Cardiac septum (tissue), 1 donor: ENCODE measurements around the gene DCAF8. TPM values are rescaled to one million over a fixed set of nuclear protein-coding genes. Genes with fewer than 3 reads are reported as not detected.

ENCODE experiments used
- DNase-seq: peaks from one replicate; pipeline ENCODE4 v3.0.0-alpha.2; 2020; ENCODE audit warnings: low spot score
- intact Hi-C: fragments of 100-400 bp; cut with DNase I; formaldehyde crosslinking; loops from one replicate; pipeline ENCODE4 v1.14.0; 2022
- total RNA-seq: library from RNA; stranded (reverse); fragmentation: NEBNext Ultra II Directional; extraction: Animal tissue kit (Norgen Biotek cat#: 25700); gene quantifications from one replicate; pipeline ENCODE4 v1.2.1, GENCODE V29; 2021
- donor health status: DM: no; HTN: no; CAD: no.

Gene DCAF8
- total RNA-seq, 1 donor from 2014 or later, result 123 TPM

DNA sequence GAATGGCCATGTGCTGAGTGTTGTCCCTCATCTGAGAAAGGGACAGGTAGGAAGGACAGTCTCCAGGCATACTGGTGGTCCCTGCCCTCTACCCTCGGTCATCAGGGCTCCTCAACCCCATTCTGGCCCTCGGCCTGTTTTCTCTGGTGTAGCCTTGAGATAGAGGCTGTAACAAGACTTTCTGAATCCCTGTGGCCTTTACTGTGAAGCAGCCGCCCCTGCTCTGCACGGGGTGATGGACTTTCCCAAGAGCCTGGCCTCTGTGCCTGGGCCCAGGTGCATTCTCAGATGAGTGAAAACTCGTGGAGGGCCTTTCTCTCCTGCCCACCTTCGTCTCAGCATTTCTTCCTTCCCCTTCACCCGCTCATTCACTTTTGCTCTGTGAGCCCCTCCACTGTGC lies 74.9 kb downstream of the DCAF8 start:
- no peak for DNase-seq
- intact Hi-C loops, result no loop called here

GRCh38 chr1:160186729-160187128 lies 75.6 kb downstream of the DCAF8 start:
- DNase-seq, result no peak
- intact Hi-C loops, result no loop called here

- intact Hi-C loops, result no loop called here
Measured at GRCh38 chr1:160186246-160186645, 76.1 kb downstream of the DCAF8 start.

GRCh38 chr1:160179336-160179735 lies 83.0 kb downstream of the DCAF8 start:
- intact Hi-C loops, result no loop called here
- DNase-seq, result no peak

More at GRCh38 chr1:160186246-160186645, 76.1 kb downstream of the DCAF8 start:
- DNase-seq, result no peak

DNA sequence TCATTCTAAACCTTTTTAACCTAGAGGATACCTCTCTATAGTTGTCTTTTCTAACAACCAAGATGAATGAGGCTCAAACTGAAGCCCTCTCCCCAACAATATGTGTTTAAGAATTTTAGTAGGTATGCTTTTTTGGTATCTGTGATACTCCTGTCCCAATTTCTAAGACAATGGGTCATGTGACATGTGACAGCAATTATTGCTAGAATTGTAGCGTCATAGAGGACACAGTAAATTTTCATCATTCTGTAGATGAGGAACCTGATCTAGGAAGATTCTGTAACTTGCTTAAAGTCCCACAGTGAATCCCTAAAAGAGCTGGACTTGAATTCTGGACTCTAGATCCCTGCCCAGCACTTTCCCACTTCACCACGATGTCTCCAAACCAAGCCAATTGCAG lies 83.6 kb downstream of the DCAF8 start:
- intact Hi-C loops, result no loop called here
- no peak for DNase-seq

- no peak for DNase-seq
- intact Hi-C loops, result no loop called here
Measured at GRCh38 chr1:160177667-160178066, 84.7 kb downstream of the DCAF8 start.

GRCh38 chr1:160177231-160177630 lies 85.1 kb downstream of the DCAF8 start:
- no peak for DNase-seq
- intact Hi-C loops, result no loop called here

GRCh38 chr1:160171980-160172379 lies 90.4 kb downstream of the DCAF8 start:
- intact Hi-C loops, result no loop called here
- no peak for DNase-seq

GRCh38 chr1:160171354-160171753 lies 91.0 kb downstream of the DCAF8 start:
- intact Hi-C loops, result no loop called here
- no peak for DNase-seq

DNA sequence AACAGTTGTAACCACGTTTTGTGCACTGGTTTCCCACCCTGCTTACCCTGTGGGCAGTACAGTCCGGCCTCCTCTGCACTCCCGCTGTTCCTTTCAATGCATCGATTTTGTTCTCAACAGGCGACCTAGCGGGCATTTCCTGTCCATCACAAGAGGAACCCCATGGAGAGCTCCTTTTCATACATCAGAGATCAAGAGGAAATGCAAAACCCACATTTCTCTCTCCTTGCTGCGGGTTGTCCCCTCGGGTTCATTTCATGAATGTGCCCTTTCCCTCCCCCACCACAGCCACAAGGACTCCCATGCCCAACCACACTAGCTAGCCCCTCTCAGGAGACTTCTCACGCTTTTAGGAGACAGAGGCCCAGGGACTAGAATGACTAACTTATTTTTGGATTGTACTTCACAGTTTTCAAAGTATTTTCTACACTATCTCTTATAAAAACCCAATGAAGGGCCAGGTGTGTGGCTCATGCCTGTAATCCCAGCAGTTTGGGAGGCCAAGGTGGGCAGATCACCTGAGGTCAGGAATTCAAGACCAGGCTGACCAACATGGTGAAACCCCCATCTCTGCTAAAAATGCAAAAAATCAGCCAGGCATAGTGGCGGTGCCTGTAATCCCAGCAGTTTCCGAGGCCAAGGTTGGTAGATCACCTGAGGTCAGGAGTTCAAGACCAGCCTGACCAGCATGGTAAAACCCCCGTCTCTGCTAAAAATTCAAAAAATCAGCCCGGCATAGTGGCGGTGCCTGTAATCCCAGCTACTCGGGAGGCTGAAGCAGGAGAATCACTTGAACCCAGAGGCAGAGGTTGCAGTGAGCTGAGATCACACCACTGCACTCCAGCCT lies 92.6 kb downstream of the DCAF8 start:
- intact Hi-C loops, result no loop called here
- no peak for DNase-seq

DNA sequence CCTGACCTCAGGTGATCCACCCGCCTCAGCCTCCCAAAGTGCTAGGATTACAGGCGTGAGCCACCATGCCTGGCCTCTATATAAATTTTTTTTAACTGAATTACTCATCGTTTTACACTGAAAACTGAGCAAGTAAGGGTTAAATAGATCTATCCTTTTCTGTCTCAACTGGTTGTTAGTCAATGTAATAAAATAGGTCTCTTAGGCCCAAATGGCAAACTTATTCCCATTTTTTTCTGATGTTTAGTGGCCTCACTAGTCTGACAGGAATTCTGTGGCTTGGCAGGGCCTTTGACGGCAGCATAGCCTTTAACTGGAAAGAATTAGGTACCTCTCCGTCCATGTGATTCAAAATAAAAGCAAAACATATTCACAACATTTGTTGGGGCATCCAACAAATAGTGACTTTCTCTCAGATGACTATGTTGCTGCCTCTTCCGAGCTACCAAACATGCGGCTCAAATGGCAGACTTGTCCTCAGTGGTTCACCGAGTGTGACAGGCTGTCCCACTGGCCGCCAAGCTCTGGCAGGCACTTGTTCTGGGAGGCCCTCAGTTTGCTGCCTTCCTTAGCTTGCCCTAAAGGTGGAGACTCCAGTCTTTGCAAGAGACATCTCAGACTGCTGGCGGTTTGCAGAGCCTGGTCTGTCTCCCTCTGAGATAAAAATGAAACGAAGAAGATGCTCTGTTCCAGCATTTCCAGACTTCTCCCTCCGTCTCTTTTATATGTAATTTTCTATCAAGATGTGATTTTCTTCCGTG lies 93.6 kb downstream of the DCAF8 start:
- intact Hi-C loops, result no loop called here

GRCh38 chr1:160168016-160168415 lies 94.3 kb downstream of the DCAF8 start:
- intact Hi-C loops, result no loop called here
- DNase-seq, result no peak

More for the DNA sequence above, 93.6 kb downstream of the DCAF8 start:
- no peak for DNase-seq

GRCh38 chr1:160167580-160167979 lies 94.8 kb downstream of the DCAF8 start:
- intact Hi-C loops, result no loop called here
- no peak for DNase-seq

DNA sequence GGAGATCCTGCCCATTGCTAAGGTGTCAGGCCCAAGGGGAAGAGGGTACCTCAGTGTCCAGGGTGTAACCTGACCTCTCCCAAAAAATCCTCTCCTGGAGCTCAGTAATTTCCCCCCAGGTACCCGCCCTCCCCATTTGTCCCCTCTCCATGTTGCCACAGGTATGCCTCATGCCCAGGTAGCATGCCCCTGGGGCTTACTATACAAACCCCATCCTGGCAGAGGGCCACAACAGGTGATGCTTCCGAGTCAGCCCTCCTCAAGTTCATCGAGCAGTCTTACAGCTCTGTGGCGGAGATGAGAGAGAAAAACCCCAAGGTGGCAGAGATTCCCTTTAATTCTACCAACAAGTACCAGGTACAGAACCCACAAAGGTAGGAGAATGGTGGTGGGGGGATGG lies 95.3 kb downstream of the DCAF8 start:
- intact Hi-C loops, result no loop called here

GRCh38 chr1:160166166-160166868 lies 96.0 kb downstream of the DCAF8 start:
- intact Hi-C loops, result no loop called here
- DNase-seq, result no peak

More for the DNA sequence above, 95.3 kb downstream of the DCAF8 start:
- DNase-seq, result no peak

Other genes starting within 250 kb of the DCAF8 start
- 2.3 TPM for gene PIGM, start 230.6 kb downstream of the DCAF8 start, total RNA-seq
- gene KCNJ10, start 192.4 kb downstream of the DCAF8 start, total RNA-seq, result 0.05 TPM
- not detected for gene KCNJ9, start 181.0 kb downstream of the DCAF8 start, total RNA-seq
- 29.7 TPM for gene IGSF8, start 163.9 kb downstream of the DCAF8 start, total RNA-seq
- gene ATP1A2, start 146.8 kb downstream of the DCAF8 start, total RNA-seq, result 147 TPM
- 1.0 TPM for gene ATP1A4, start 110.9 kb downstream of the DCAF8 start, total RNA-seq
- 57.8 TPM for gene CASQ1, start 72.0 kb downstream of the DCAF8 start, total RNA-seq
- gene PEA15, start 57.2 kb downstream of the DCAF8 start, total RNA-seq, result 317 TPM
- 68.9 TPM for gene PEX19, start 22.6 kb upstream of the DCAF8 start, total RNA-seq
- 118 TPM for gene COPA, start 80.7 kb upstream of the DCAF8 start, total RNA-seq
- 53.7 TPM for gene NCSTN, start 80.8 kb upstream of the DCAF8 start, total RNA-seq
- gene NHLH1, start 104.5 kb upstream of the DCAF8 start, total RNA-seq, result not detected
- gene VANGL2, start 138.0 kb upstream of the DCAF8 start, total RNA-seq, result 1.4 TPM